ENCODE measurements around the gene KRTAP10-5.
A peak's percentile ranks its signal among the peaks of the same experiment; 100 is the strongest.
"Not testable (repeated sequence)": the region's sequence is repeated elsewhere in the genome, so short reads cannot be mapped to it uniquely, and the experiment has no call there.

The KRTAP10-5 gene

GRCh38 chr21:44569861-44570517, 10.4 kb downstream of the KRTAP10-5 start:
- no peak for DNase-seq

- peak; percentile 96 for DNase-seq
These were observed 11.5 kb downstream of the KRTAP10-5 start for GRCh38 chr21:44568667-44569556.

DNA sequence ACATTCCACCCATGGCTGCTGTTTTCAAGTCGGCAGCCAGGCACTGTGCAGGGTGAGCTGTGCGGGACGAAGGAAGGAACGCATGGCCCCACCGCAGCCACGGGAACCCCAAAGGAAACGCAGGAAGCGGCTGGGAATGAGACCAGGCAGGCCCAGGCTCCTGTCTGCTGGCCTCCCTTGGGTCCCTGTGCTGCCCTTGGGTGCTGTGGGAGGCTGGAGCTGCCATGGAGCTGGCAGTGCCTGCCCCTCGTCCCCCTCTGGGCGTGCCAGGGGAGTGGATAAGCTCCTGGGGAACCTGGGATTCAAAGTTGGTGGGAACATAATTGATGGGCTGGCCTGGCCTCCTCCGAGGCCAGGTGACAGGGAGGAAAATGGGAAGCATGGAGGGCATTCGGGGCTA, 12.1 kb downstream of the KRTAP10-5 start:
- DNase-seq, result no peak

DNA sequence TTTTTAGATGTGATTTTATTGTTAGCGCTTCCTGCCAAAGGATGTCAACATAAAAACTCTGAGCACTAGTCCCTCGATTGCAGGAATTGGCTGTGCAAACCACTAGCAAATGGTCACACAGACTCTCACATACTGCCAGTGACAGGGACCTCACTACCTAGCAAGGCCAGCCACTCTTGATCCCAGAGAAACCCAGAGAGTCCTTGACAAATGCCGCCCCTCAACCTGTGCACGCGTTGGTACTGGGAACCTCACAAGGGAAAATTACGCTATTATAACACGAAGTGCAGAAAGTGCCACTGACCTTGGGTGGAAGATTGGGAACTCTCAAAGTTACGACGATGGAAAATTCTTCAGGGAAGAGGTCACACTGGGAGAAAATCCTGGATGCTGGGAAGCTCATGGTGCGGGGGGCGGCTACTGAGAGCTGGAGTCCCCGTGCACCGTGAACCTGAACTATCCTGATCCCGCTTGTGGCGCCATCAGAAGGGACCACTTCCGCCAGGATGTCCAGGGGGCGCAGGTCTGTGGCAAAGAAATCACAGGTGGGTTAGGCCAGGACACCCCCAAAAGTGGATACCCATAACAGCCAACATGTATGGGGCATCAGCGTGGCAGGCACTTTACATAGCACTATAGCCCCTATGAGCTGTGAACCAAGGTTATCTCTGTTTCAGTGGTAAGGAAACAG, 12.8 kb downstream of the KRTAP10-5 start:
- no peak for DNase-seq

GRCh38 chr21:44566403-44566802, 14.0 kb downstream of the KRTAP10-5 start:
- DNase-seq, result no peak

DNA sequence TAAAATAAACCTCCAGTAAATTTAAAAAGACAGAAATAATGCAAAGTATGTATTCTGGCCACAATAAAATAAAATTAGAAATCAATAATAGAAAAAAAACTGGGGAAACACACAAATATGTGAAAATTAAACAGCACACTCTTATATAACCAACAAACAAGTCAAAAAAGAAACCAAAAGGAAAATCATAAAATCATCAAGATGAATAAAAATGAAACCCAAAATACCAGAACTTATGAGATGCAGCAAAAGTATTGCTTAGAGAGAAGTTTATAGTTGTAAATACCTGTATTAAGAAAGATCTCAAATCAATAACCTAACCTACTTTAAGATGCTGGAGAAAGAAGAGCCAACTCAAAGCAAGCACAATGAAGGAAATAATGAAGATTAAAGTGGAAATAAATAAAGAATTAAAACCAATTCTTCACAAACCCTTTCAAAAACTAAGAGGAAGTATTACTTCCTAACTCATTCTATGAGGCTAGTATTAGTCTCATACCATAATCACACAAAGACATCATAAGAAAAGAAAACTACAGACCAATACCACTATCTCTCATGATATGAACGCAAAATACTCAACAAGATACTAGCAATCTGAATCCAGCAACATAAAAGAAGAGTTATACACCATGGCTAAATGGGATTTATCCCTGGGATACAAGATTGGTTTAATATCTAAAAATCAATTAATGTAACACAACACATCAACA, 15.4 kb downstream of the KRTAP10-5 start:
- DNase-seq, result no peak

GRCh38 chr21:44564099-44564498, 16.3 kb downstream of the KRTAP10-5 start:
- DNase-seq, result no peak

- no peak for DNase-seq
These were observed 21.7 kb downstream of the KRTAP10-5 start, which contains the start of gene KRTAP10-3 for GRCh38 chr21:44558695-44559094. KRTAP10-3 (minus strand) TSS chr21:44558795; CDS start chr21:44558715, 80 bp downstream.

GRCh38 chr21:44558329-44558675, 22.1 kb downstream of the KRTAP10-5 start:
- not testable (repeated sequence) for DNase-seq

DNA sequence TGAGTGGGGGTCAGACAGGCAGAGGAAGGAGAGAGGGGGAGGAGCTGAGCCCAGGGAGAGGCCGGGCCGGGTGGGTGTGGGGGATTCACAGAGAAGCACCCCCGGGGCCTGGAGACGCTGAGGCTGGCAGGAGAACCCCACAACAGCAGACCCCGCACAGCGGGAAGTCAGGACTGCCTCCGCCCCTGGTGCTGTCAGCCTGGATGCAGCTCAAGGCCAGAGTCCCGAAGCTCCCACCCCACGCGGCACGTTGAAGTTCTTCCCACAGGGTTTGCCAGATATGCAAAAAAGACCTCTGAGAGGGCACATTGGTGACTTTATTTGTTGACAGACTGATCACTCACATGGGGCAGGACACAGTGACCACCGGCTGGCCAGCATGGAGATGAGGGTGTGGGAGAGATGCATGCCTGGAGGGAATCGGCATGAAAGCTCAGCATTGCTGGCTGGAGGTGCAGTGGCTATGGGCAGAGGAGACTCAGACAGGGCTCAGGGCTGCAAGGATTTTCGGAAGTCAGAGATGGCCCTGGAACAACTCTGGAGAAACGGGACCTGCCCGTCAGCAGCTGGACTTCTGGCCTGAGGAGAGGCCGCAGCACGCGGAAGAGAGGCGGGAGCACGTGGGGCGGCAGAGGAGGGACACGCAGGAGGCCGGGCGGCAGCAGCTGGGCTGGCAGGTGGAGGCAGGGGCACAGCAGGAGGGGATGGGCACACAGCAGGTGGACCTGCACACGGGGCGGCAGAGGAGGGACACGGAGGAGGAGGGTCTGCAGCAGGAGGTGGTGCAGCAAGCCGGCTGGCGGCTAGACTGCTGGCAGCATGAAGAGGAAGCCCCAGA, 22.7 kb downstream of the KRTAP10-5 start:
- no peak for DNase-seq

DNA sequence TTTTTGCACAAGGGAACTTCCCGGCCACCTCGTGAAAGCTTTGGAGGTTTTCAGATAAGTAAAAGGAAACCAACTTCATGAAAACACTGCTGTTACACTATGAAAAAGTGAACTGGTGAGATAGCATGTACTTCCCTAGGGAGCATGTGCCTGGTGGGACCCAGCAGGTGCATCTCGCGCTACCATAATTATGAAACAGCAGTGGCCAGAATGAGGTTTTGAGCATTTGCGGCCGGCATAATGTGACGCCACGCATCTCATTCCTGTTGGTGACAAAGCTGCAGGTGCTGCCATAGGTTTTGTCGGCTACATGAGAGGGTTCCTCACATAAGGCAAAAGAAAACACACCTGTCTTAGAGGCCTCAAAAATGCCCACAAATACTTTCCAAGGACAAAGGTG, 23.5 kb downstream of the KRTAP10-5 start:
- DNase-seq, result no peak

DNA sequence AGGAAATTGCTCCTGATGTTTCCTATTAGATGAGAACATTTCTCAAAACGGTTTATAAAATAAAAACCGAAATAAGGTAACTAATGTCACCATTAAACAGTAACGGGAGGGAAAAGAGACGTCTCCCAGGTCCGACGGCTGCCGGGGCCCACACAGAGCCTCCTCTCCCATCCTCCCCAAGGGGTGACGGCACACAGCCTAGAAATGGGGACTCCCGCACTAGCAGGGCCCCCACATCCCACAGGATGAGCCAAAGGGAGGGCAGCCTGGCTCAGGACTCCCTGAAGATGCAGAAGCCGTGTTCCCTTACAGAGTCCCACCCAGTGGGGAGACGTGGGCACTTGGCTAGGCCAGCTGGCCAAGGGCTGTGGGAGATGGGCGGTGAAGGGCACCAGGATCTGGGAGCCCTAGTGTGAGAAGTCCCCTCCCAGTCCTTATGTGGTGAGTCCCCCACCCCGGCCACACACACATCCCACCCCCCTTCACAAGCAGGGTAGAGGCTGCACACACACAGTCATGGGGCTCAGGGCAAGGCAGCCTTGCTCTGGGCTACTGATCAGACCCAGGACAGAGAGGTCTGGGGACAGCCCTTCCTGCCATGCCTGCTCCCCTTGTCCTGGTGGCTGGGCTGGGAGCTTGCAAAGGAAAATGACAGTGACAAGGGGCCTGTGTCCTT, 25.1 kb downstream of the KRTAP10-5 start:
- DNase-seq, result no peak

DNA sequence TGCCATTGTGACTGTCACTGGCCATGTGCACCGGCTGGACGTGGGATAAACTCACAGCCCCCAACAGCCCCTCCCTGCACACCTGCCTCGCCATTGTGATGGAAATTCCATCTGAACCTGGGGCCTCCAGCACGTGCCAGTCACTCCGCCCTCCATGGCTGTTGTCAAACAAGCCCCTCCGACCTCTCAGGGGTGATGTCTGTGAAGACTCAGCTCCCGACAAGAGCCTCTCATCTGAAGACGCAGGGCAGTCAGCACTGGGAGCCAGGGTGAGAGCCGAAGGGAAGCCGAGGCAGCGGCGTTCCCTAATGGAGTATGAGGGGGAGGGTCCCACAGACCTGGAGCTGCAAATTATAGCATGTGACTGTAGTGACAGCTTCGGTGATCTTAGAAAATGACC, 27.7 kb downstream of the KRTAP10-5 start:
- DNase-seq, result no peak

DNA sequence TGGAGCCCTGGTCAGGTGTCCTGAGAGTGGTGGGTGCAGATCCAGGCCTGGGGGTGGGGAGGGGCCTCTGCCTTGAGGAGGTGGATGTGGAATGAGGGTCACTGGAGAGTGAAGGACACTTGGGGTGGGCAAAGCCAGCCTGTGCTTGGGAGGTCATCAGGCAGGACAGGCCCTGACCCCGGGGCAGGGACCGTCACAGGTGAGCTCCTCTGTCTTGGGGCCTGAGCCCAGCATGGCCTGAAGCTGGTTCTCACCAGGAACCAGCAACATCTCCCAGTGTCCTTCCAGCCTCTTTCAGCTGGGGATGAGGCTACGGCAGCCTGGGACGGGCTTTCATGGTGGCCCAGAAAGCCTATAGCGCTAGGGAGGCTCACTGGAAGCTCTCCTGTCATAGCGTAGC, 28.3 kb downstream of the KRTAP10-5 start:
- DNase-seq, result no peak

DNA sequence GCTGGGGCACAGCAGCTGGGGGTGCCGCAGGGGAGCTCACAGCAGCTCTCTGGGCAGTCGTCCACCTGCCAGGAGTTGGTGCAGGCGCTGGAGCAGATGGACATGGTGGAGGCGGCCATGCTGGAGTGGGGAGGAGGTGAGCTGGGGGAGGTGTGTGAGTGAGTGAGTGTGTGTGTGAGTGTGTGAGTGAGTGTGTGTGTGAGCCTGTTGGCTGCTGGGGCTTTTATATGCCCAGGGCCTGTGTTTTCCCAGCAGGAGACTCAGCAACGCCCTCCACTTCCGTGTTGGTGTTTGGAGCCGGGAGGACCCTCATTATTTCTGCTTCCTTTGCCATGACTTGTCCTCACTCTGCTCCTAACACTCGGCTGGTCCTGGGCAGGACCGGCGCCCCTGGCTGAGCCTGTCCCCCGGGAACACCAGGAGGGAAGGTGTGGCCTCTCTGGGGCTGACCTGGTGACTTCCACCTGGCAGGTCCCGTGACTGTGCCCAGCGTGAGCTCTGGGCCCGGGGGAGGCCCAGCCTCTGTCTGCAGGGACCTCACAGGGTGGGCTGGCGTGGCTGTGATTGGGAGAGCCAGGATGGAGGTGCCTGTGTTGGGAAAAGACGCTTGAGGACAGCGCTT, 29.0 kb downstream of the KRTAP10-5 start, which contains the start of gene KRTAP10-2:
Gene KRTAP10-2 (minus strand): TSS at position 166 of the 622 bp plus-strand sequence. CDS start 47 bp downstream, at position 119.
- DNase-seq, result no peak

- DNase-seq, result no peak
These were observed 29.6 kb downstream of the KRTAP10-5 start for GRCh38 chr21:44550807-44551206.

DNA sequence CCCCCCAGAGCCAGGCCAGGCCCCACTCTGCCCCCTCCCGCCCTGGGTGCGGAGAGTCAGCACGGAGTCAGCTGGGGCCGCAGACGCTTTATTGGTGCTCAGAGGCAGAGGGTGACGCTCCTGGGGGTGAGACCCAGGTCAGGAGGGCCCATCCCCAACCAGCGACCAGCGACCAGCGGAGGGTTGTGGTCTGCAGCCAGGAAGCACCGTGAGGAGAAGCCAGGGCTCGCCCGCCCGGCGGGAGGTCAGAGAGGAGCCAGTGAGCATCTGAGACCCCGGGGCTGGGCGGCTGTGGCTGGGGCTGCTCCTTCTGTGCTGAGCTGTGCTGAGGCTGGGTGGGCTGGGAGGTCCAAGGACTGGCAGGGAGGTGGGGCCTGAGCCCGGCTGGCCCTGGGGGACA, 30.1 kb downstream of the KRTAP10-5 start:
- DNase-seq, result not testable (repeated sequence)

DNA sequence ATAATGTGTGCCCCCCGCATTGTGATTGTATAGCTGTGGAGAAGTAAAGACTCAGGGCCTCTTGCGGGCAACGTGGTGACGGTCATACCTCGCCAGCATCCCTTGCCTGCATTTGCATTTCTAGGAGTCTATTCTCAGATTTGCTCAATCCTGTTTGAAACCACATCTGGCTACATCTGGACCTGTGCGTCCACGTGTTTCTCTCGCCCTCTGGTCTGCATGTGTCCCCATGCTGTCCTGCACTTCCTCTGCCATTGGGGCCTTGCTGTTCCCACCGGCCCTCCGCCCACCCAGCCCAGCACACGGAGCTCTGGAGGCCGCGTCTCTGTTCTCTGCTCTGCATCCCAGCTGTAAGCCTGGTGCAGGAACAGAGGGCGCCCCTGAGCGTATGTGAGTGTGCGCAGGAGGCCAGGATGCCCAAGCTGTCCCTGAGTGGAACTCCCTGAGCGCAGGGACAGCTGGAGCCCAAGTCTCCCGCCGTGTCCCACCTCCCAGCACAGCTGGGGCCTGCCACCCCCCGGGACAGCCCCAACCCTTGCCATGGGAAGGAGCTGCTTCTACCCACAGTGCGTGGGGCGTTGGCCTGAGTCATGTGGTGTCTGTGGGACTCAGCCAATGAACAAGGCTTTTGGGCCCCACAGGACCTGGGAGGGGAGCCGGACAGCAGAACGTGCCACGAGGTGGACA, 30.7 kb downstream of the KRTAP10-5 start:
- no peak for DNase-seq

DNA sequence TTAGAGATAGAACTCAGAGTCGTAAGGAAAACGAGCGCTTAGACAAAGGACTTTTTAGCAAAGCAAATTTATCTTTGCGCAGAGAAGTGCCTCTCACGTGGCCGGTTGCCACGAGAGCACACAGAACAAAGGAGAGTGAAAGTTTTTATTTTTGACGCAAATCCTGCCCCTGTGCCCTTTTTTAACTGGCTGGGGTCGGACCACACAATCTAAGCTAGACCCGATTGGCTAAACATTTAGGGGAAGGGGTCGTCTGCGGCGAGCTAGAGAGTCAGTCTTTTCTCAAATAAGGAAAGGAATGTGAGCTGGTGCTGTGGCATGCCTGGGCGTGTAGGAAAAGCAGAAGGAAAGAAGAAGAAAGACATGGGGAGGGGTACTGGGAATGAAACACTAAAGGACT, 31.5 kb downstream of the KRTAP10-5 start:
- no peak for DNase-seq

GRCh38 chr21:44548381-44548780, 32.0 kb downstream of the KRTAP10-5 start:
- DNase-seq, result no peak

All from SHP77 treated with DMSO at 0.1 percent for 48 hours (cell line).